PC-3 (cell line): Measurements from ENCODE around the gene LINGO3.

Experiments
- EZH2 ChIP-seq: fragments of 300-600 bp; sonication (generic); IDR thresholded peaks from one replicate; pipeline ENCODE4 v1.6.1; 2017; ENCODE audit warnings: antibody characterized with exemption, mild to moderate bottlenecking, low read length; ENCODE audit not compliant: unreplicated experiment
- EZH2phosphoT487 ChIP-seq: fragments of 300-600 bp; sonication (generic); IDR thresholded peaks from 2 replicates; pipeline ENCODE4 v1.6.1; 2018; ENCODE audit warnings: mild to moderate bottlenecking, antibody characterized with exemption, low read length, borderline replicate concordance
- TF ChIP-seq, protein P1 (sequence below): fragments of 300-600 bp; sonication (generic); conservative IDR thresholded peaks from 2 replicates; pipeline ENCODE4 v1.5.1; 2017; ENCODE audit warnings: antibody characterized with exemption, low read depth, mild to moderate bottlenecking, low read length

DNA sequence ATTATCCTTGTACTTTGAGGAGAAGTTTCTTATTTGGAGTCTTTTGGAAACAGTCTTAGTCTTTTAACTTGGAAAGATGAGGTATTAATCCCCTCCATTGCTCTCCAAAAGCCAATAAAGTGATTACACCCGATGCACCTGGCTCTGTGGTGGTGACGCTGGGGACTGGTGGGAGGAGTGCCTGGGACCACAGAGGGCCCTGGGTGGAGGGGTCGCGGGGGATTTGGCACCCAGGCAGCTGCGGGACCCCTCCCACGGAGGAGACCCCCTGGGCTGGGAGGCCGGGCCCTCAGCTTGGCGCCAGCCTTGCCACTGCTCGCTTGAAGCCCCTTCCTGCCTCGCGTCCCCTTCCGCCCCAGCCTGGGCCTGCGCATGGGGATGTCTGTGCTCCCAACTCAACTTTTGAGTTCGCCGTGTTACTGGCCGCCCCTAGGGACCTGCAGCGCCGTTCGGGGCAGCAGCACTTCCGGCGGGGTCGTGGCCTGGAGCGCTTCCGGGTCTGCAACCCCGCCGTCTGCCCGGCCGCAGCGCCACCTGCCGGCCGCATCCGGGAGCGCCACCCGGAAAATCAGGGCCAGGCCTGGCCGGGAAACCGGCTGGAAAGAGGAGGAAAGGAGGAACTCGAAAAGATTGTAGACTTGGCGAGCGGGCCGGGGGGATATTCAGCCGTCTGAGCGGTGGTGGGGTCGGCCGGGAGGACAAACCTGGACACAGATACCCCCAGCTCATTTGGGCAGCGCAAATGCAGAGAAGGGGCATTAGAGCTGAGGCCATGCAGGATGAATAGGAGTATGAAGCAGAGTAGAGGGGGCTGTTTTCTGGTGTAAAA lies 34.4 kb downstream of the LINGO3 start:
- TF ChIP-seq, protein P1, sequence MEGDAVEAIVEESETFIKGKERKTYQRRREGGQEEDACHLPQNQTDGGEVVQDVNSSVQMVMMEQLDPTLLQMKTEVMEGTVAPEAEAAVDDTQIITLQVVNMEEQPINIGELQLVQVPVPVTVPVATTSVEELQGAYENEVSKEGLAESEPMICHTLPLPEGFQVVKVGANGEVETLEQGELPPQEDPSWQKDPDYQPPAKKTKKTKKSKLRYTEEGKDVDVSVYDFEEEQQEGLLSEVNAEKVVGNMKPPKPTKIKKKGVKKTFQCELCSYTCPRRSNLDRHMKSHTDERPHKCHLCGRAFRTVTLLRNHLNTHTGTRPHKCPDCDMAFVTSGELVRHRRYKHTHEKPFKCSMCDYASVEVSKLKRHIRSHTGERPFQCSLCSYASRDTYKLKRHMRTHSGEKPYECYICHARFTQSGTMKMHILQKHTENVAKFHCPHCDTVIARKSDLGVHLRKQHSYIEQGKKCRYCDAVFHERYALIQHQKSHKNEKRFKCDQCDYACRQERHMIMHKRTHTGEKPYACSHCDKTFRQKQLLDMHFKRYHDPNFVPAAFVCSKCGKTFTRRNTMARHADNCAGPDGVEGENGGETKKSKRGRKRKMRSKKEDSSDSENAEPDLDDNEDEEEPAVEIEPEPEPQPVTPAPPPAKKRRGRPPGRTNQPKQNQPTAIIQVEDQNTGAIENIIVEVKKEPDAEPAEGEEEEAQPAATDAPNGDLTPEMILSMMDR: peak; percentile 82
- TF ChIP-seq EZH2 (no peak), EZH2phosphoT487 (no peak)
